ENCODE results near the gene ST8SIA6. TPM values are rescaled to one million over a fixed set of nuclear protein-coding genes. Genes with fewer than 3 reads are reported as not detected.

Gene ST8SIA6
- total and polyA plus RNA-seq, 2 of the 8 experiments (the other 6 are each of a cell fraction or from before 2014, with no cell fraction given) = 0.70 to 1.1 TPM

- H3K23me2 ChIP-seq (ENCODE audit: low read depth, low read length) = no peaks in the 10 kb centered on the region
- H2AFZ ChIP-seq (ENCODE audit: low read length) = no peak overlapping the region
- H3K9ac ChIP-seq (replicated peaks in 1 of 4; ENCODE audit: extremely low read depth in 1 of 4, low read depth in 3 of 4, low read length in 3 of 4) = no peak overlapping the region
- no peak overlapping the region for H3K4me3 ChIP-seq (ENCODE audit: extremely low read depth in 1 of 4, insufficient read depth in 2 of 4, low read depth in 3 of 4, low read length in 4 of 4)
- H2BK15ac ChIP-seq (ENCODE audit: low read length) = no peak overlapping the region; the same call in 1 of the 2 replicates
- no peak overlapping the region for H4K5ac ChIP-seq (ENCODE audit: insufficient read length, low read depth, low read length)
- FAIRE-seq (no peak), DNase-seq (ENCODE audit: low read depth in 1 of 2, low spot score in 2 of 2) (no peak)
- H3K18ac ChIP-seq (ENCODE audit: extremely low read depth, low read length) = no peak overlapping the region
- CTCF ChIA-PET (ENCODE audit: partially characterized antibody) = interaction anchor here (1.3 kb wide), 1 partner anchor 25 kb away, joined by 3 read pairs; no protein-coding TSS in a partner anchor
- POLR2A ChIA-PET (ENCODE audit: partially characterized antibody) = interaction anchor here (0.6 kb wide), 1 partner anchor 10 kb away, joined by 3 read pairs; no protein-coding TSS in a partner anchor
- H2AK5ac ChIP-seq (ENCODE audit: low read depth, low read length) = no peak overlapping the region
- H3K23ac ChIP-seq (ENCODE audit: insufficient read length) = no peak overlapping the region
- WGBS, 2 experiments (ENCODE audit: extremely low coverage in 1 of 2, insufficient coverage in 1 of 2, insufficient read length in 1 of 2, insufficient replicate concordance in 2 of 2, low coverage in 1 of 2, low lambda C conversion rate in 2 of 2, missing lambda C conversion rate in 1 of 2) = 70% methylated on average over 3 of the region's 3 CpGs; no CpG with 5 or more reads in 1 of the 2 experiments
- no peak overlapping the region for H2BK5ac ChIP-seq (ENCODE audit: low read depth, low read length)
- no peaks in the 10 kb centered on the region for H3K79me1 ChIP-seq (ENCODE audit: low read depth, low read length)
- no peak overlapping the region for H3K14ac ChIP-seq (ENCODE audit: insufficient read length)
- no peaks in the 10 kb centered on the region for H3K79me2 ChIP-seq (ENCODE audit: control insufficient read depth in 1 of 2, insufficient read depth in 2 of 2, low read length in 2 of 2)
- H3K4me2 ChIP-seq (ENCODE audit: insufficient read depth in 1 of 2, low read depth in 2 of 2, low read length in 2 of 2) = no peak overlapping the region
- no peaks in the 10 kb centered on the region for H3K36me3 ChIP-seq (ENCODE audit: control insufficient read depth in 2 of 4, insufficient read depth in 4 of 4, low read length in 3 of 4)
- H2BK12ac ChIP-seq (ENCODE audit: low read depth, low read length) = no peak overlapping the region
- H3K9me3 ChIP-seq (ENCODE audit: insufficient read depth in 2 of 2, low read depth in 1 of 2, low read length in 1 of 2) = peaks cover 0 to 3% of the 10 kb centered on the region in 2 experiments; a peak in 2 of 4 replicates
- H3K27me3 ChIP-seq (replicated peaks in 1 of 4; ENCODE audit: control insufficient read depth in 3 of 4, extremely low read depth in 1 of 4, insufficient read depth in 3 of 4, low read length in 3 of 4) = no peaks in the 10 kb centered on the region
- H2BK20ac ChIP-seq (ENCODE audit: low read length) = no peak overlapping the region
- no peaks in the 10 kb centered on the region; a peak in 1 of 7 replicates for H3K4me1 ChIP-seq (replicated peaks in 1 of 4; ENCODE audit: control insufficient read depth in 3 of 4, insufficient read depth in 4 of 4, low read length in 3 of 4)
- H3K27ac ChIP-seq (ENCODE audit: low read depth, low read length) = no peak overlapping the region
- no peak overlapping the region for H3K4ac ChIP-seq (replicated peaks; ENCODE audit: insufficient read length, low read depth, low read length)
- H2BK120ac ChIP-seq (replicated peaks; ENCODE audit: low read depth, low read length) = no peak overlapping the region
- H4K20me1 ChIP-seq (replicated peaks in 1 of 2; ENCODE audit: control insufficient read depth in 1 of 2, insufficient read depth in 2 of 2, low read length in 2 of 2) = no peaks in the 10 kb centered on the region
- no peak overlapping the region for H4K91ac ChIP-seq (replicated peaks; ENCODE audit: insufficient read length, low read length)
- H4K8ac ChIP-seq (ENCODE audit: extremely low read depth, insufficient read depth, low read length) = no peak overlapping the region
- no peak for TF ChIP-seq SIX5 (IDR thresholded peaks at IDR 0.05; ENCODE audit: low read depth, low read length)
- TF ChIP-seq YY1 (IDR thresholded peaks at IDR 0.05; ENCODE audit: low read depth, low read length) = peak; percentile 84; the same call in 1 of the 2 replicates
- H3K56ac ChIP-seq (replicated peaks; ENCODE audit: insufficient read length, low read depth, low read length) = no peak overlapping the region
These were observed 18.3 kb upstream of the ST8SIA6 start for GRCh38 chr10:17472481-17473227.

Measured in H1 (cell line).